ENCODE data around the gene CUX1. TPM values are rescaled to one million over a fixed set of nuclear protein-coding genes. Genes with fewer than 3 reads are reported as not detected.
A peak's percentile ranks its signal among the peaks of the same experiment; 100 is the strongest.

The CUX1 gene
- total RNA-seq, 1 experiment from 2014 or later, result 53.5 TPM

DNA sequence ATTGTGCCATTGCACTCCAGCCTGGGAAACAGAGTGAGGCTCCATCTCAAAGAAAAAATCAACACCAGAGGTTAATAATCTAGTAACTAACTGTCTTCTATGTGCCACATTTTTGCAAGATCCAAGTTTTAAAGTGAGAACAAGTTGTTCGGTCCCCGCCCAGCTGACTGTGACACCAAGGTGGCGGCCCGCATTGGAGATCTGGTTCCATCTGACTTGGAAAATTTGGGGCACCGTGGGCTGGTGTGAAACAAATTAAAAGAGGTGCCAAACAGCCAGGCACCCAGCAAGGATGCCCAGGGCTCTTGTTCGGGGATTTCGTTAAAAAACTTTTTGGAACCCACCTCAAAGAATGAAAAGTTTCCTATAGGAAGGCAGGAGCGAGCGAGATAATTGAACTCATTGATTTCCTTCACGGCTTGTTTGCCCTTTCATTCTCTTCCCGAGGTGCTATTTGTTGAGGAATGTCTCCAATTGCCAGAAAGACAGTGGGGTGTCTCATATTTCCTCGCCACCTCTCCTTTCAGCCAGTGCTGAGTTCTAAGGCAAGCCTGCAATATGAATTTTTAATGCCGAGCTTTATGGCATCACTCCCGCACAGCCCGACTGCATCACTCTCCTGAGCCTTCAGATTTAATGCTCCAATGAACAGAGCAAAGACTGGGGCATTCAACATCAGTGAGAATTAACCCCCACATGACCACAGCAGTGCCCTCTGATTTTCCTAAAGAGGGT is 312.4 kb downstream of the CUX1 start:
- no peak overlapping the region for H2BK120ac ChIP-seq (ENCODE audit: low read depth, low read length, poor library complexity, severe bottlenecking)
- H3K4ac ChIP-seq (ENCODE audit: low read depth, low read length), result no peak overlapping the region
- H2AFZ ChIP-seq (ENCODE audit: low read length), result no peak overlapping the region
- no peak overlapping the region for H4K5ac ChIP-seq (ENCODE audit: insufficient read length, low read depth, low read length)
- no peak overlapping the region for H3K27ac ChIP-seq (ENCODE audit: insufficient read length, low read depth, low read length)
- no CpG with 5 or more reads among the region's 15 CpGs for WGBS (ENCODE audit: extremely low coverage, insufficient read length, low lambda C conversion rate)
- H3K4me3 Mint-ChIP-seq, result no peak overlapping the region
- no peak overlapping the region for H4K8ac ChIP-seq (replicated peaks; ENCODE audit: insufficient read length, low read depth, low read length)
- TF ChIP-seq, protein P1, sequence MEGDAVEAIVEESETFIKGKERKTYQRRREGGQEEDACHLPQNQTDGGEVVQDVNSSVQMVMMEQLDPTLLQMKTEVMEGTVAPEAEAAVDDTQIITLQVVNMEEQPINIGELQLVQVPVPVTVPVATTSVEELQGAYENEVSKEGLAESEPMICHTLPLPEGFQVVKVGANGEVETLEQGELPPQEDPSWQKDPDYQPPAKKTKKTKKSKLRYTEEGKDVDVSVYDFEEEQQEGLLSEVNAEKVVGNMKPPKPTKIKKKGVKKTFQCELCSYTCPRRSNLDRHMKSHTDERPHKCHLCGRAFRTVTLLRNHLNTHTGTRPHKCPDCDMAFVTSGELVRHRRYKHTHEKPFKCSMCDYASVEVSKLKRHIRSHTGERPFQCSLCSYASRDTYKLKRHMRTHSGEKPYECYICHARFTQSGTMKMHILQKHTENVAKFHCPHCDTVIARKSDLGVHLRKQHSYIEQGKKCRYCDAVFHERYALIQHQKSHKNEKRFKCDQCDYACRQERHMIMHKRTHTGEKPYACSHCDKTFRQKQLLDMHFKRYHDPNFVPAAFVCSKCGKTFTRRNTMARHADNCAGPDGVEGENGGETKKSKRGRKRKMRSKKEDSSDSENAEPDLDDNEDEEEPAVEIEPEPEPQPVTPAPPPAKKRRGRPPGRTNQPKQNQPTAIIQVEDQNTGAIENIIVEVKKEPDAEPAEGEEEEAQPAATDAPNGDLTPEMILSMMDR (conservative IDR thresholded peaks at IDR 0.05), result no peak
- H3K79me2 ChIP-seq (ENCODE audit: insufficient read depth, low read length), result no peaks in the 10 kb centered on the region
- no peak overlapping the region for H2BK15ac ChIP-seq (ENCODE audit: low read depth, low read length)
- no peak overlapping the region for H2BK5ac ChIP-seq (ENCODE audit: insufficient read length, low read length)
- no peak overlapping the region for H4K91ac ChIP-seq (ENCODE audit: insufficient read length, low read depth, low read length)
- peak overlapping the region in 2 of 3 experiments; percentile 77 to 89; a peak in 3 of 7 replicates for H3K27ac Mint-ChIP-seq
- peaks cover 5 to 6% of the 10 kb centered on the region in 2 experiments; a peak in 2 of 5 replicates for H3K9me3 Mint-ChIP-seq
- H2BK12ac ChIP-seq (ENCODE audit: insufficient read length, low read depth, low read length), result no peak overlapping the region
- H3K9ac ChIP-seq (ENCODE audit: extremely low read depth, insufficient read length, low read length), result no peak overlapping the region
- H3K79me1 ChIP-seq (ENCODE audit: insufficient read depth, low read depth, low read length, poor library complexity, severe bottlenecking), result no peaks in the 10 kb centered on the region
- H3K4me2 ChIP-seq (ENCODE audit: insufficient read depth, insufficient read length, low read length), result no peak overlapping the region
- no peak overlapping the region for H2AK5ac ChIP-seq (ENCODE audit: insufficient read length, low read length)
- H2BK20ac ChIP-seq (ENCODE audit: low read depth, low read length, poor library complexity, severe bottlenecking), result no peak overlapping the region
- H3K56ac ChIP-seq (ENCODE audit: insufficient read length, low read depth, low read length), result no peak overlapping the region
- peaks cover 10 to 18% of the 10 kb centered on the region in 2 experiments for H3K4me1 Mint-ChIP-seq
- H3K23ac ChIP-seq (ENCODE audit: insufficient read length, low read depth, low read length), result no peak overlapping the region
- H3K36me3 Mint-ChIP-seq (ENCODE audit: insufficient read depth in 1 of 3, low read depth in 3 of 3), result peaks cover 18 to 43% (median 26%) of the 10 kb centered on the region in 3 experiments
- peaks cover 2% of the 10 kb centered on the region; the same call in 1 of the 2 replicates for H3K27me3 Mint-ChIP-seq (ENCODE audit: low read depth)
- H3K9me3 ChIP-seq (ENCODE audit: control insufficient read depth, low read depth, low read length), result no peaks in the 10 kb centered on the region
- no peaks in the 10 kb centered on the region for H4K20me1 ChIP-seq (ENCODE audit: control insufficient read depth, insufficient read depth, insufficient read length)
- H3K23me2 ChIP-seq (ENCODE audit: insufficient read length, low read depth, low read length, poor library complexity, severe bottlenecking), result no peaks in the 10 kb centered on the region
- H3K27me3 ChIP-seq (ENCODE audit: insufficient read depth, low read length), result no peaks in the 10 kb centered on the region
- no peaks in the 10 kb centered on the region for H3K4me1 ChIP-seq (ENCODE audit: insufficient read depth, low read length)
- no peak for DNase-seq
- H3K14ac ChIP-seq (ENCODE audit: insufficient read depth, low read length), result no peak overlapping the region
- H3K18ac ChIP-seq (ENCODE audit: insufficient read length, low read depth, low read length), result no peak overlapping the region
- H3T11ph ChIP-seq (ENCODE audit: low read length), result no peak overlapping the region

Data from H9 (cell line).